SKM-1 treated with dmso at 0.1 percent for 144 hours (cell line): ENCODE measurements around the gene TYW1.
"Not testable (repeated sequence)": the region's sequence is repeated elsewhere in the genome, so short reads cannot be mapped to it uniquely, and the experiment has no call there.

ENCODE experiments used
- DNase-seq: peaks from one replicate; lab custom pipeline; 2025; ENCODE audit not compliant: unreplicated experiment; lab: John Stamatoyannopoulos, UW

The TYW1 gene

DNA sequence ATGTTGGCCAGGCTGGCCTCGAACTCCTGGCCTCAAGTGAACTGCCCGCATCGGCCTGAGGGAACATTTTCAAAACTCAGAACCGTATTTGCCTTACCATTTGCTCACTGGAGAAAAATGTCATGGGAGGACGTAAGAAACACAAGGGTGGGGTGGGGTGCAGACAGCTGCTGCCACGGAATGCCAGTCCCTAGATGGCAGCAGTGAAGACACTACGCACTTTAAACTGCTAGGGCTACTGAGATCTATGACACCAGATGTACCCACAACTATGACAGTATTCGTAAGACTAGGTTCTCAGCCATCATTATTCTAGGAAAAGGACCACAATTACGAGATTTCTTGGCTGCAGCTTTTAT, 2.0 kb upstream of the TYW1 start:
- DNase-seq, result peak; percentile 52

DNA sequence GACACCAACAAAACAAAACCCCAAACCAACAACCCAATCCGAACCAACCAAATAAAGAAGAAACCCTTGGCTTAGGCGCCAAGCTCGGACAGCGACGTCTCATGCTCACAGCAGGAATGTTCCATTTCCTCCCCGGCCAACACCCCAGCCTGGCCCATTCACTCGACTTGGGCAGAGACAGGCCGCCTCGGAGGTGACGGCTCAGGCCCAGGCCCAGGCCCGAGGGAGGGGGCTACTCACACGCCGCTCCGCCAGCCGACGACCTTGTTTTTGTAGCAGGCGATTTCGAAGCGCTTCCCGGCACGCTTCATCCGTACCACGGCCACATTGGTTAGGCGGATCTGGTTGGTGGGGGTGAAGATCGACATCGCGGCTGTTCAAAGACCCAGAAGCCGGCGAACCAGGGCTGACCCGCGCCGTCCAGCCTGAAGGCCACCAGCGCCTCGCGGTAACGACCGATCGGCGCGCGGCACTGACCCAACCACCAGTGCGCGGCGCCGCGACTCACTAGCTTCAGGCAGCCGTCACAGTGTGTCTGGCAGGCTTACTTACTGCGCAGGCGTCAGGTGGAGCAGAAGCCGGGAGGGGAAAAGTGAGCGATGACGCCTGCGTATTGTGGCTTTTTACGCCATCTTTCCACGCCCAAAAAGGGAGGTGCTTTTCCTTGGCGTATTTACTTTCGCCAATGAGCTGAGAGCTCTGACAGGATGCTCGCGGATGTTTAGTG, 1.4 kb upstream of the TYW1 start, which contains the start of gene SBDS:
Gene SBDS (minus strand): TSS at position 537 of the 727 bp plus-strand sequence. CDS start 169 bp downstream, at position 368.
- peak; percentile 92 for DNase-seq

- DNase-seq, result not testable (repeated sequence)
Measured at GRCh38 chr7:67000601-67001258, 4.1 kb downstream of the TYW1 start.

- not testable (repeated sequence) for DNase-seq
Measured at GRCh38 chr7:67004145-67004544, 7.5 kb downstream of the TYW1 start.

DNA sequence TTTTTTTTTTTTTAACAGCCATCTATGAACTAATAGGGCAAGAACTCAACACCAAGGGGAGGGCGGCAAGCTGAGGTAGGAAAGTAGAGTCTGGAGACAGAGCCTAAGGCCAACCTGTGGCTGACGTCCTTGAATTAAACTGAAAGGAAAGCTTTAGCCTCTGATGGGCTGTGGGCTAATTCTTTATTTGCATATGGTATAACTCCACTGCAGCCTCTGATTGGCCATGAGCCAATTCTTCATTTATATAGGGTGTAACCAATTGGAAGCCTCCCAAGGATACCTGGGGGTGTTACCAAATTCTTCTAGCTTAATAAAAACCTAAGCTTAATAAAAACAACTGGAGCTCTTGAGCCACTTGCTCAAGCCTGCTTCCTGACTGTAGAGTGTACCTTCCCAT, 10.3 kb downstream of the TYW1 start:
- no peak for DNase-seq

DNA sequence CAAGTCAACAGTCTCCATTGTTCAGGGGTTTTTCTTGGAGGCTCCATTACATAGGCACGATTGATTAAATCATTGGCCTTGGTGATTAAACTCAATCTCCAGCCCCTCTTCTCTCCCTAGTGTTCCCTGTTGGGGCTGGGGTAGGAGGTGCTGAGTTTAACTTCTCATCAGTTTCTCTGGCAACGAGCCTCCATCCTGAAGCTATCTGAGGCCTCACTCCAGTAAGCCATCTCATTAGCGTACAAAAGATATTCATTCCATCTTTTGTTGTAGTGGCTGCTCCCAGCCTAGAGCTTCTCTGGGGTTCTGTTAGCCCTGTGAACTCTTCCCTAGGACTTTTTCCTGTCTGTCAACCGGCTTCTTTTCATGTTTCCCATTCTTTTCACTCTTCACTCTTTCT, 11.6 kb downstream of the TYW1 start:
- DNase-seq, result no peak

DNA sequence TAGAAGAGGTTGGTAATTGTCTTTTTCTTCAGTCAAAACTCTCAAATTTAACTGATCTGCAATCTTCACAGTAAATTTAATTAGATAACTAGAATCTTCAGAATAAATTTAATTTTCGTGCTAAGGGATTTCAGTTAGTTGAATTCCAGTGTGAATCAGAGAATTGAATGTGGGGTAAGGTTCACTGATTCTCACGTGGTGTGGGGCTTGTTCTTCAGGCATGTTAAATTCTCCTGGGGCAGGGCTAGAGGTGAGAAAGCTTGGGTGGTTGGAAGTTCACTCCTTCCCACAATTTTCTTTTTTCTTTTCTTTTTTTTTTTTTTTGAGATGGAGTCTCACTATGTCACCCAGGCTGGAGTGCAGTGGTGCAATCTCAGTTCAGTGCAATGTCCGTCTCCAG, 13.0 kb downstream of the TYW1 start:
- not testable (repeated sequence) for DNase-seq

DNA sequence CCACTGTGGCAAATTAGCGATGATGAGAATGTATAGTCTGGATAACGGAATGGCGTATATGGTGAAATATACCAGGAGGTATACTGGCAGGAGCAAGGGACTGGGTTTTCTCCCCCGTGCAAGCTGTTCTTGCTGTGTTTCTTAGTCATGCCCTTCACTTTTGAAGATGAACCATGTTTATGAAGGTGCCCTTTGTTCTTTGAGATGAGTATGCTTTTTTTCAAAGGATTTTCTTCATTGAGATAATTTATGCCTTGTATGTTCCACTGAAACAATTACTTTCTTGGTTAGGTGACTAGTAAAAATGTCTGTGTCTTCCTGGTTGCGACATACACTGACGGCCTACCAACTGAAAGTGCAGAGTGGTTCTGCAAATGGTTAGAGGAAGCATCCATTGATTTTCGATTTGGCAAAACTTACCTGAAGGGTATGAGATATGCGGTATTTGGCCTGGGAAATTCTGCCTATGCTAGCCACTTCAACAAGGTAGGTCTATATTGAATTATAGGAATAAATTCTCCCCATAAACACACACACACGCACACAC, 17.5 kb downstream of the TYW1 start:
- DNase-seq, result not testable (repeated sequence)

GRCh38 chr7:67017971-67018370, 21.3 kb downstream of the TYW1 start:
- DNase-seq, result peak; percentile 78

DNA sequence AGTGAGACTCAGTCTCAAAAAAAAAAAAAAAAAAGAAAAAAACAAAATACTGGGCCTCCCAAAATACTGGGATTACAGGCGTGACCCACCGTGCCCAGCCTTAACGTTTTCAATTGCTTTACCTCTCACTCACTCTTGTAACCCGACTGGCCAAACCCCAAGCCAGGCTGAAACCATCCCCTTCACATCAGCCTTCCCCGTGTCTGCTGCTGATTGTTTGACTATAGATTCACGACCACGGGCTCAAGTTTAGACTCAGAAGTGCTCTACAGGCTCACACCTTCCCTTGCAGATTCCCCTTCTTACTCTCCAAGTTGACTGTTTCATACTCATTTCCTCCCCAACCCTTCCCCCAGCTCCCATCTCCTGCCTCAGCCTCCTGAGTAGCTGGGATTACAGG, 22.3 kb downstream of the TYW1 start:
- DNase-seq, result no peak

DNA sequence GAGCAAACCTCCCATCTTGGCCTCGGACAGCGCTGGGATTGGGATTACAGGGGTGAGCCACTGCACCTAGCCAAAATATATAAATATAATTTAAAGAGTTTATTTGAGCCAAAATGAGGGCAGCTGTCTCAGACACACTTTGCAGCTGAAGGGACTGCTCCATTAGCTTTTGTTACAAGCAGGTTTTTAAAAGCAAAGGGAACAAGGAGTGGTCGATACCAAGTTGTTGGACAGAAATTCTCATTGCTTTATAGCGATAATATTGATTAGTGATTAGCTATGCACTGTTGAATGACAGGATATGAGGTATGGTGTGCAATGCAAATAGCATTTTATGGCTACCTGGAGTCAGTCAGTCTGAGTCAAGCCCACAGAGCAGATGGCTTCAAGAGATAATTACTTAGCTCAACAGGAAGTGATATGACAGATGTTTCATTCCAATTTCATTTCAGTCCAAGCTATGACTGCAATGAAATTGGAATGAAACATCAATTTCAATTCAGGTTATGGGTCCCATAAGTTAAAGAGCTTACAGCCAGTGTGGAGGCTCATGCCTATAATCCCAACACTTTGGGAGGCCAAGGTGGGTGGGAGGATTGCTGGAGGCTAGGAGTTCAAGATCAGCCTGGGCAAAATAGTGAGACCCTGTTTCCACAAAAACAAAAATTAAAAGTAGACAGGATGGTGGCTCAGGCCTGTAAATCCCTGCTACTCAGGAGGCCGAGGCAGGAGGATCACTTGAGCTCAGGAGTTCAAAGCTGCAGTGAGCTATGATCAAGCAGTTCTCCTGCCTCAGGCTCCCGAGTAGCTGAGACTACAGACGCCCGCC, 23.1 kb downstream of the TYW1 start:
- DNase-seq, result no peak

GRCh38 chr7:67021260-67021659, 24.6 kb downstream of the TYW1 start:
- no peak for DNase-seq

DNA sequence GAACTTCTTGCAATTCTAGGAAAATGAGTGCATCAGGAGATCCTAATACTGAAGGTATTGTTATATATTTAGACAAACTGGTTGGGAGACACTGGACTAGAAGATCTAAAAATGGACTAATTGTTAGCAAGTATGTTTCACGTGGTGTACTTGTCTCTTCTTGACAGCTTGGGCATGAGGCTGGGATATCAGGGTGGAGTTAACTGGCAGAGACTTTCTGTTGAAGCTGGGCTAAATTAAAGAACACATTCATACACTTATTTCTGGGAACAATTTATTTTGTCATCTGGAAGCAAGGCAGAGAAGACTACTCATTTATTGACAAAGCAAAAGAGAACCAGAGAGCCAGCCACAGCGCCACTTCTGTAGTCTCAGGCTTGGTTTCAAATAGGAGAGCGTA, 25.9 kb downstream of the TYW1 start:
- DNase-seq, result no peak

DNA sequence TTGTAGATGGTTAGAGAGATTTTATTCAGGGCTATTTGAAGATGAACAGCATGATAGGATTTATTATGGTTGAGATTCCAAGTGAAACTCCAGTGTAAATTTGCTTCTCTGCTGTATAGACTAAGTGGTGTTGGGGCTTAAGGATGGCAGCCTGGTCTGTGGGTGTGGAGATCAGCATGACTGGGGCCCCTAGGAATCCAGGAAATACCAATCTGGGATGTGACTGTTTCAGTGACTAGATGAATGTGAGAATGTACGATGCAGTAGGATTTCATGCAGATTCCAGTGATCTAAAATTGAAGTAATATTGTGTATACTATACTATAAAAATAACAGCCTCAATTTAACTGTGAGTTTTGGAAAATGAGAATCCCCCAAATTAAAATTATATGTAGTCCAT, 28.8 kb downstream of the TYW1 start:
- DNase-seq, result not testable (repeated sequence)

DNA sequence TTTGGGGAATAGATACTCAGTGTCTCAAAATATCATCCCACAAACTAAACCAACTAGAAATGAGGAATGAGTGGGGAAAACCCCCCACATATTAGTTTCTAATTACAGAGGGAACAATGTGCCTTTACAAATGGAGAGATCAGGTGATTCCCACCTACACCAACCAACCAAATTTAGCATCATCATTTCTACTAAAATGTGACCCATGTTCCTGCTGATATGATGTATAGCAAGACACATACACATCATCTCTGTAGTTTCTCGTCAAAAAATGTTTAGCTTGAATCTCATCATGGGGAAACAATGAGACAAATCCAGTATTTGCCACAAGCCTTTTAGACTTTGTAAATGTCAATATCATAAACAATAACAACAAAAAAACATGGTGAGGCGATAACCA, 35.1 kb downstream of the TYW1 start:
- DNase-seq, result not testable (repeated sequence)

GRCh38 chr7:67033251-67033650, 36.6 kb downstream of the TYW1 start:
- no peak for DNase-seq

GRCh38 chr7:67036432-67037395, 40.1 kb downstream of the TYW1 start:
- not testable (repeated sequence) for DNase-seq

DNA sequence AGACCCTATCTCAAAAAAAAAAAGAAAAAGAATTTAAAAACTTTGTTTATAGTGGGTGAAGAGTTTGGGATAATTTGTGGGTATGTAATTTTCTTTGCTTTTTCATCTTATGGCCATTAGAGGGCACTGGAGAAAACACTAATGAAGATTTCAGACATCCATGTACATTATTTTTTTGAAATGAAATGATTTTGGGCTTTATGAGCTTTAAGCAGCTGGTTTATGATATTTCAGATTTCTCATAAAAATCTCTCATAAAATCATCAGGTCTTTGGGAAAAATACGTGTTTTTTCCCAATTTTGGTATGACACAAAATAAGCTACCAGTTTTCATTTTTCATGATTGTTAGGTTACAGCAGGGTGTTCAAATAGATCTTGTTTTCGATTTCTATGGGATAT, 44.2 kb downstream of the TYW1 start:
- DNase-seq, result not testable (repeated sequence)

DNA sequence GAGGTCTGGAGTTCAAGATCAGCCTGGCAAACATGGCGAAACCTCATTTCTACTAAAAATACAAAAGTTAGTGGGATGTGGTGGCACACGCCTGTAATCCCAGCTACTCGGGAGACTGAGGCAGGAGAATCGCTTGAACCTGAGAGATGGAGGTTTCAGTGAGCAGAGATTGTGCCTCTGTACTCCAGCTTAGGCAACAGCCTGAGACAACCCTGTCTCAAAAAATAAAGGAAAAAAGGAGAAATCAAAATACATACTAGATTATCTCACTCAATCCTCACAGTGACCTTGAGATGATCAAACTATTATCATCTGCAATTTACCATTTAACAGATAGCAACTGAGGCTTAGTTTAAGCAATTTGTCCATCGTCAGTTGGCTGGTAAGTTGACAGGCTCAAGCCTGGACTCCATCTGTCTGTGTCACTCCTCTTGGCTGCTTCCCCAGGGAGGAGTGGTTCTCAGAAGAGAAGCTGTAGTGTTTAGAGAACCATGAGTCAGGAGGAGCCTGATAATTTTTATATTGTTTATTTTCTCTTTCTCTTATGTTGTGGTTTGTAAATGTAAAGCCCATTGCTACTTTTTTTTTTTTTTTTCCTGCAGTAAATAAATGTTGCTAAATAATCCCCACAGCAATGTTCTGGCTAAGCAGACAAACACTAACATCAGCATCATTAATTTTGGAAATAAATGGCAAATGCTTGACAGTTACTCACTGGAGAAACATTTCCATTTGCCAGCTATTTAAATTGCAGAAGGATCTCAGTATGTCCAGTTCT, 46.3 kb downstream of the TYW1 start:
- not testable (repeated sequence) for DNase-seq

DNA sequence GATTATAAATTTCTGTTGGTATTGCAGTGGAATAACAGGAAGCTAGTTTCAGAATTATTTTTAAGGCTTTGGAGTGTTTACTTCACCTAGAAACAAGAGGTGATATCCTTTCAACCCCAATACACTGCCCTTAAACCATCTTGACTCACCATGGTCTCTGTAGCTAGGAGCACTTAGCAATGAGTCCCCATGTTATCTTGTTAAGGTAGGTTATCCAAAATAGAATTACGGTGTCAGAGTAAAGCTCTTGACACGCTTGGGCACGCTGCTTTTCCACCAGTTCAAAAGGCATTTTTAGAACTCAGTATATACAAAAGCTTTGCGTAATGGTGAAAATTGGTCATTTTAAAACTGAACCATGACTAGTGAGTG, 46.9 kb downstream of the TYW1 start:
- not testable (repeated sequence) for DNase-seq
